NCI-H1092 treated with DMSO at 0.1 percent for 48 hours (cell line): Measurements from ENCODE around the gene SERPINB1.
A peak's percentile ranks its signal among the peaks of the same experiment; 100 is the strongest.
"Not testable (repeated sequence)": the region's sequence is repeated elsewhere in the genome, so short reads cannot be mapped to it uniquely, and the experiment has no call there.

Source experiments
- DNase-seq: peaks from one replicate; lab custom pipeline; 2025; lab: John Stamatoyannopoulos, UW

Gene SERPINB1

GRCh38 chr6:2841264-2842138 is at the start of gene SERPINB1:
TSS of gene SERPINB1 (minus strand) at chr6:2841863. CDS start at chr6:2840586, 1,277 bp downstream.
- peak; percentile 63 for DNase-seq

DNA sequence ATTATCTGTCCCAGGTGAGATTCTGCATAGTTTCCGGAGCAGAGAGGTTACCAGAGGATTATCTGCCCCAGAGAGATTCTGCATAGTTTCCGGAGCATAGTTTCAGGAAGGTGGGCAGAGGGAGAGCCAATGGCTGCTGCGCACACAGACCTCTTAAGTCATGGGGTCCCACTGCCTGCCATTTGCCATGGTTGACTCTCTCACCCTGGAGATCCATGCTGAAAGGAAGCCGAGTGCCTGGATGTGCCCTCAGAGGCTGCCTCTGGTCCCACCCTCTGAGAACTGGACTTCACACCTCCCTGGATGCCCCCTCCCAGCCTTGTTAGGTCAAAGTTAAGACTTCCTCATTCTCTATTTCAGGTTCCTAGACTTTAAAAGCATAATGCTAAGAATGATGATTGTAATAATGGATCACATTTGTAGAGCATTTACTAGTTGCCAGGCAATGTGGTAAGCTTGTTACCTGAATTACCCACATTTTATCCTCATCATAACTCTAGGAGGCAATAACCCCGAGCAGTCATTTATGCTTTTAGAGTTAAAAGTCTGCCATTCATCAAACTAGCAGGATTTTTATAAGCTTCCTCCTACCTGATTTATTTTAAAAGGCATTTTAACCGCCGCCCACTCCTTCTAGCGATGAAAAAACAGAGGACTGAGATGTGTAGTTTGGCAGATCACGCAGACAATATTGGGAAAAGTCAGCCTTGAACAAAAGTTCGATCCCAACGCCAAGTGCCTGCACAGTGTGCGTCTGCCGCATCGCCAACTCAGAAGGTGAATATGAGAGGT is 49.5 kb upstream of the SERPINB1 start:
- no peak for DNase-seq

GRCh38 chr6:2885967-2886735 is 44.5 kb upstream of the SERPINB1 start:
- no peak for DNase-seq

- no peak for DNase-seq
Observed at GRCh38 chr6:2884804-2885203, 43.1 kb upstream of the SERPINB1 start.

GRCh38 chr6:2883673-2884072 is 42.0 kb upstream of the SERPINB1 start:
- DNase-seq = no peak

- no peak for DNase-seq
Observed at GRCh38 chr6:2881423-2881822, 39.8 kb upstream of the SERPINB1 start.

DNA sequence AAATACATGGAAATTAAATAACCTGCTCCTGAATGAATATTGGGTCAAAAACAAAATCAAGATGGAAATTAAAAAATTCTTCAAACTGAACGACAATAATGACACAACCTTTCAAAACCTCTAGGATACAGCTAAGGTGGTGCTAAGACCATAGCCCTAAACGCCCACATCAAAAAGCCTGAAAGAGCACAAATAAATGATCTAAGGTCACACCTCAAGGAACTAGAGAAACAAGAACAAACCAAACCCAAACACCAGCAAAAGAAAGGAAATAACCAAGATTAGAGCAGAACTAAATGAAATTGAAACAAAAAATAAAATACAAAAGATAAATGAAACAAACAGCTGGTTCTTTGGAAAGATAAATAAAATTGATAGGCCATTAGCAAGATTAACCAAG is 38.5 kb upstream of the SERPINB1 start:
- DNase-seq = not testable (repeated sequence)

DNA sequence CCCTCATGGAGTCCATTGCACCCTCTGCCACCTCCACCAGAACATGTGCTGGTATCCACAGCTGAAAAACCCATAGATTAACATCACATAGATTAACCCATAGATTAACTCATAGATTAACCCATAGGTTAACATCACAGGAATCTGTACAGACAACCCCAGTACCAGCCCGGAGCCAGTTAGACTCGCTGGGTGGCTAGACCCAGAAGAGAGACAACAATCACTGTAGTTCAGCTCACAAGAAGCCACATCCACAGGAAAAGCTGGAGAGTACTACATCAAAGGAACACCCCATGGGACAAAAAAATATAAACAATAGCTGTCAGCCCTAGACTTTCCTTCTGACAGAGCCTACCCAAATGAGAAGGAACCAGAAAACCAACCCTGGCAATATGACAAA is 36.3 kb upstream of the SERPINB1 start:
- no peak for DNase-seq

DNA sequence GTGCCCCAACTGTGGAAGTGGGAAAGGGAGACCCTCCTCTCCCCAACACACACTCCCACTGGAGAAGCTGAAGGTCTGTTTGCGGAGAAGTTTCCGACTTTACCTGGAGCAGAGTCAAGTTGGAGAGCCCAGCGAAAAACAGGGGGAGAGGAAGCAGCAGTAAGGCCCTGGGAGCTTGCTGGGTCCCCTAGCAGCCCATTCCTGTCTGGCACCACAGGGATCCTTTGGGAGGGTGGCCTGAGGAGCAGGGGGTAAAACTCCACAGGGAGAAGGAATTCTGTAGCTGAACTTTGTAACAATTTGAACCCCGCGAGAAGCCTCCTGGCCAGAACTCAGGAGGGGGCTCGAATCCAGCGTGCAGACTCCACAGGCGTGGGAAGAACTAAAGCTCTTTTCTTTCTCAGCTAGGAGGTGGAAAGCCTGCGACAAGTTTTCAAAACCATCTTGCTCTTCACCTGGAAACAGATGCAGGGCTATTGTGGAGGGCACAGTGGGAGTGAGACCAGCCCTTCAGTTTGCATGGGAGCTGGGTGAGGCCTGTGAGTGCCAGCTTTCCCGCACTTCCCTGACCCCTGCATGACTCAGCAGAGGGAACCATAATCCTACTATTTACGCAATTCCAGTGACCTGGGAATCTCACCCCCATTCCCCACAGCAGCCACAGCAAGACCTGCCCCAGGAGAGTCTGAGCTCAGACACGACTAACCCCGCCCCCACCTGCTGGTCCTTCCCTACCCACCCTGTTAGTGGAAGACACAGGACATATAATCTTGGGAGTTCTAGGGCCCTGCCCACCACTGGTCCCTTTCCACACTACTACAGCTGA is 35.6 kb upstream of the SERPINB1 start:
- no peak for DNase-seq

DNA sequence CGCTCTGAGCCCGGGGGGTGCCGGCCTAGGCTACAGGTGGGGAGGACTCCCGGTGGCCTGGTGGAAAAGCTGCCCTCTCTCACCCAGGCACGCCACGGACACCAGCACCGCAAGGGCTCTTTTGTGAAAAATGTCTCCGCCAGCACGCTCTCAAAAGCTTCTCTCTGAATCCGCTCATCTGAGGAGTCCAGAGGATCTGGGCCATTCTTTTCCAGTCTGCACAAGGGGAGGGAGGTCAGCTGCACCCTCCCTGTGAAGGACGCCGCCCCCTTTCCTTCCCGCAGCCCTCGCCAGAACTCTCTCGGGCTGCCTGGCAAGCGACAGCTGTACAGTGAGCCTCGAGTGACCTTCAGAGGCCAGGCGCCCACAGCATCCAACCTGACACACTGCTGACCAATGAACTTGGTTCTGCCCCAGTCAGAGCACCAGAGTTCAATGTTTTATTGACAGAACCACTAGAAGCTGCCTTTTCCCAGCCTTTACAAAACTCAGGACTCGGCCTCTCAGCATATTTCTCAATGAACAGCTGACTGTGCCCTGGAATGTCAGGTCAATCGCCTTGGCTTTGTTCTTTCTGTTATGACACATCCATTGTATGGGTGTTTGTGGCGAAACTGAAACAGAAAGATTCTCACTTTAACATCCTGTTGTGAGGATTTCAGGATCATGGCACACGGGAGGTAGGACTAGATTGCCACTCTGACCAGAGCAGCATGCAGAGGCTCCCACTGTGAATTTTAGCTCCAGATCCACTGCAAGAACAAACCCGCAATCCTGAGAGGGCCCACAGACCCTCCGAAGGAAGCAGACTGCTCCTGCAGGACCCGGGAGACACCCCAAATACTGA is 34.8 kb upstream of the SERPINB1 start:
- peak; percentile 1 for DNase-seq

GRCh38 chr6:2875359-2876191 is 33.9 kb upstream of the SERPINB1 start:
- DNase-seq = peak; percentile 1

GRCh38 chr6:2873643-2874042 is 32.0 kb upstream of the SERPINB1 start:
- no peak for DNase-seq

DNA sequence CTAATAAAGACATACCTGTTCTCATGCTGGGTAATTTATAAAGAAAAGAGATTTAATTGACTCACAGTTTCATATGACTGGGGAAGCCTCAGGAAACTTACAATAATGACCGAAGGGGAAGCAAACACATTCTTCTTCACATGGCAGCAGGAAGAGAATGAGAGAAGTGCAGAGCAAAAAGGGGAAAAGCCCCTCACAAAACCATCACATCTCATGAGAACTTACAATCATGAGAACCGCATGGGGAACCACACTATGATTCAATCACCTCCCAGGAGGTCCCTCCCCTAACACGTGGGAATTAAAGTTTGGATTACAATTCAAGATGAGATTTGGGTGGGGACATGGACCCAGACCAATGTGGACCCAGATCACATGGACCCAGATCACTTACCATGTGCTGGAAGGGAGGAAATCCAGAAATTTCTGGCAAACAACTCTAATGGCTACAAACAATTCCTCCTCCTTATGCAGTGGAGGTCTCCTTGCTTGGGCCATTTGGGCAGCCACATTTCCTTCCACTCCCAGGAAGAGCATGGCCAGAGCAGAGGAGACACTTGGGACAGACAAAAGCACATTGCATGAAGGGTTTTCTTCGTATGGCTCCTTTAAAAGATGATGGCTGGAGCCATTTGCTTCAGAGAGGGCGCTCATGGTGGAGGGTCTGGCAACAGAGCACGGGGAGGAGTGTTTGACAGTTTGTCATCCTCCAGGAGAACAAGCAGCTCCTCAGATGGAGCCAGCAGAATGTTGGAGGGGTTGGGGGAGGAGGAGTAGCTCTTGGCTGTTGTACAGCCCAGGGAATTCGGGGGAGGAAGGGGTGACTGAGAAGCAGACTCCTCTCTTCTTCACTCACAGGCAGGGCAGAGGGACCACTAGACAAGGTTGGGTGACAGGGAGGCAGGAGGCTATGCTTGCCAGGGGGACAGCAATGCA is 31.0 kb upstream of the SERPINB1 start:
- DNase-seq = no peak

- DNase-seq = no peak
Observed at GRCh38 chr6:2871953-2872352, 30.3 kb upstream of the SERPINB1 start.

- DNase-seq = no peak
Observed at GRCh38 chr6:2871102-2871501, 29.4 kb upstream of the SERPINB1 start.

DNA sequence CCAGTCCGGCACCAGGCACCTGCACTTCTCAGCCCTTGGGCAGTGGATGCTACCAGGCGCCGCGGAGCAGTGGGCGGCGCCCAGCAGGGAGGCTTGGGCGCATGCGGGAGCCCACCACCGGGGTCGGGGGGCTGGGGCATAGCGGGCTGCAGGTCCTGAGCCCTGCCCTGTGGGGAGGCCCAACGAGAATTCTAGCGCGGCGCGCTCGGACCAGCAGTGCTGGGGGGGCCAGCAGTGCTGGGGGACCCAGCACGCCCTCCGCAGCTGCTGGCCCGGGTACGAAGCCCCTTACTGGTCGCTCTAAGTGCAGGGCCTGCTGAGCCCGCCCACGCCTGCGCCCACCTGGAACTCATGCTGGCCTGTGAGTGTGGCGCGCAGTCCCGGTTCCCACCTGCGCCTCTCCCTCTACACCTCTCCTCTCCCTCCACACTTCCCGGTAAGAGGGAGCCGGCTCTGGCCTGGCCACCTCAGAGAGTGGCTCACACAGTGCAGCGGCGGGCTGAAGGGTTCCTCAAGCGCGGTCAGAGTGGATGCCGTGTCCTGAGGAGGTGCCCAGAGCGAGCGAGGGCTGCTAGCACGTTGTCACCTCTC is 28.5 kb upstream of the SERPINB1 start:
- DNase-seq = no peak

DNA sequence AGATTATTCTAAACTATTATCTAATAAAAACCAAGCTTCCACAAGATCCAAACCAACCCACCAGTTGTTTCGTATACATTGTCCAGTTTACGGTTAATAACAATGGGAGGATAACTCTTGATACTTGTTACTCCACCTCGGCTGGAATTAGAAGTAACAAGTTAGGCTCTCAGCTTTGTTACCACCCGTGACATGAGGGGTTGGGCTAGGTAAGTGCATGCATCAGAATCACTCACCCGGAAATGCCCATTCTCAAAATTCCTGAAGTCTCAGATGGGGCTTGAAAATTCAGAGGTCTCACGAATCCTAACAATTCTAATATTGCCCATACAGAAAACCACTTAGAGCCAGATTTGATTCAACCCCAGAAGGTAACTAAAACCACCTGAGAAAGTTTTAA is 27.0 kb upstream of the SERPINB1 start:
- DNase-seq = no peak
